ENCODE measurements around the gene SYT1.

GRCh38 chr12:78835493-78835892 is 29.1 kb upstream of the SYT1 start:
- TF ChIP-seq, protein P1, sequence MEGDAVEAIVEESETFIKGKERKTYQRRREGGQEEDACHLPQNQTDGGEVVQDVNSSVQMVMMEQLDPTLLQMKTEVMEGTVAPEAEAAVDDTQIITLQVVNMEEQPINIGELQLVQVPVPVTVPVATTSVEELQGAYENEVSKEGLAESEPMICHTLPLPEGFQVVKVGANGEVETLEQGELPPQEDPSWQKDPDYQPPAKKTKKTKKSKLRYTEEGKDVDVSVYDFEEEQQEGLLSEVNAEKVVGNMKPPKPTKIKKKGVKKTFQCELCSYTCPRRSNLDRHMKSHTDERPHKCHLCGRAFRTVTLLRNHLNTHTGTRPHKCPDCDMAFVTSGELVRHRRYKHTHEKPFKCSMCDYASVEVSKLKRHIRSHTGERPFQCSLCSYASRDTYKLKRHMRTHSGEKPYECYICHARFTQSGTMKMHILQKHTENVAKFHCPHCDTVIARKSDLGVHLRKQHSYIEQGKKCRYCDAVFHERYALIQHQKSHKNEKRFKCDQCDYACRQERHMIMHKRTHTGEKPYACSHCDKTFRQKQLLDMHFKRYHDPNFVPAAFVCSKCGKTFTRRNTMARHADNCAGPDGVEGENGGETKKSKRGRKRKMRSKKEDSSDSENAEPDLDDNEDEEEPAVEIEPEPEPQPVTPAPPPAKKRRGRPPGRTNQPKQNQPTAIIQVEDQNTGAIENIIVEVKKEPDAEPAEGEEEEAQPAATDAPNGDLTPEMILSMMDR (conservative IDR thresholded peaks at IDR 0.05; ENCODE audit: low read length) = no peak
- no peak for TF ChIP-seq EZH2phosphoT487 (IDR thresholded peaks at IDR 0.05; ENCODE audit: borderline replicate concordance, low read depth, low read length)

Measured in OCI-LY7 (cell line).